ENCODE results near the gene PIGBOS1.
"Not testable (repeated sequence)": the region's sequence is repeated elsewhere in the genome, so short reads cannot be mapped to it uniquely, and the experiment has no call there.

PIGBOS1 gene

DNA sequence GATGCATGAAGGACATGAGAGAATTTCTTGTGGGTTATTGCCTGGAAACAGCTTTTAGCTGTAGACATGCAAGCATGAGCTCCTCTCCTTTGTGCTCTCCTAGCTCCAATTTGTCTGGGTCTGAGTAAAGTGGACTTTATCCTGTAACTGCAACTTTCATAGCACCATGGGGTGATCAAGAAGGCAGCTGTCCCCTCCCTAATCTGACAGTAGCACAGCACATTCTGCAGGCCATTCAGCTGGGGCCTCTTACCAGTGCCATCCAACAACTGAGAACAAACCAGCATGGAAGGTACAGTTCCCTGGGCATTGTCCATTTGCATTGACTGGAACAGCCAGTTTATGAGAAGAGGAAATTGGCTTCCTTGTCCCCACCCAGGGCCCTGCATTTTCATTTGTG lies 21.6 kb downstream of the PIGBOS1 start:
- DNase-seq (ENCODE audit: low spot score) (no peak), FAIRE-seq (no peak)

DNA sequence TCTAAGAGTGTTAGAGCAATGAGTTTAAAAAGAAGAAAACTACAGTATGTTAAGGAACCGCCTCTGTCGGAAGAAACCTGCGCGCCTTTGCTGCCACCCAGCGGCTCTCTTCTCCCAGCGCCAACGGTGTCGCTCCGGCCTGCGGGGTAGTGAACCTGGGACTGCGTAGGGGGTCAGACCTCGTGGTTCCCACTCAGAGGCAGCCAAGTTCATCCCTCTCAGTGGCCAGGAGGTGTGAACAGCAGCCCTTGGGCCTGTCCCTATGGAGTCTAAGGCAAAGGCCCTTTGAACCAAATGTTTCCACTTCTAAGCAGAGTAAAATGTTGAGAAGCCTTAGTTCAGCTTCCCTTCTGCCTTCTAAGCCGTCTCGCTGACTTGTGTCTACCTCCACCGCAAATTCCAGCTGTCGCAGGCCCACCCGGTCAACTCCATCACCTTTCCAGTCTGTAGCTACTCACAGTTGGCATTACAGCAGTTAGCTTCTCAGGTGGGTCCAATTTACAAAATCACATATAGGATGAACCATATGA lies 28.3 kb downstream of the PIGBOS1 start:
- DNase-seq (ENCODE audit: low spot score), result peak; percentile 65
- FAIRE-seq, result no peak

DNA sequence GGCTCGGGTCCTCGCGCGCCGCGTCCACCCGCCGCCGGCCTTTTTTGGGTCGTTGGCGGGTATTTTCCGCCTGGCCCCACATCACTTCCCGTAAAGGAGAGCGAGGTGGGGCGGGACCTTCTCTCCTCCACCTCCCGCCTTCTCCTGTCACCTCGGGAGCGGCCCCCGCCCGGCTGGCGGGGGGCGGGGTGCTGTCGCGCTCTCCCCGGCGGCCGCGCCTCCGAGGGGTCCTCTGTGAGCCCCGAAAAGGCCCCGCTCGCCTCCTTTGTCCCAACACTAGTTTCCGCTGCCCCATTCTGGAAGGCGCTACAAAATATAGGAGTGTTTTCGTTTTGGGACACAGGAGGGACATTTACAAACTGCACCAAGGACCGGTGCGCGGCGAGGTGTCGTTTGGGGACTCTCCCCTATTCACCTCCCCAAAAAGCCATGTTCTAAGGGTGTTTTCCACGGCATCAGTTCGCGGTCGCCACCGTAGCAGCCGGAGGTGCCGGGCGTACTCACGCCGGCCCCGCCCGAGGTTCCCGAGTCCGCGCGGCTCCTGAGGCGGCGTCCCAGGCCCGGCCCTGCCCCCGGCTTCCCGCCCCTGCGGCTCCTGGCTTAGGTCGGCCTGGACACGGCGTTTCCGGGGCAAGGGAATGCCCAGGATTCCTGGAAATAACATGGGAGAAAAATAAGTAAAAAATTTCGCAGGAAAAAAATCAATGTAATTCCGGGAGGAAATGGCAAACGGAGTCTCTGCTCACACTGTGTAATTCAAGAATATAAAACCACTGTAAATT lies 29.0 kb downstream of the PIGBOS1 start, which contains the start of gene RAB27A:
TSS of gene RAB27A (minus strand) at position 68 of the 782 bp plus-strand sequence. CDS start 54,879 bp downstream, outside the sequence.
- FAIRE-seq (no peak), DNase-seq (ENCODE audit: low spot score) (peak; percentile 54)

DNA sequence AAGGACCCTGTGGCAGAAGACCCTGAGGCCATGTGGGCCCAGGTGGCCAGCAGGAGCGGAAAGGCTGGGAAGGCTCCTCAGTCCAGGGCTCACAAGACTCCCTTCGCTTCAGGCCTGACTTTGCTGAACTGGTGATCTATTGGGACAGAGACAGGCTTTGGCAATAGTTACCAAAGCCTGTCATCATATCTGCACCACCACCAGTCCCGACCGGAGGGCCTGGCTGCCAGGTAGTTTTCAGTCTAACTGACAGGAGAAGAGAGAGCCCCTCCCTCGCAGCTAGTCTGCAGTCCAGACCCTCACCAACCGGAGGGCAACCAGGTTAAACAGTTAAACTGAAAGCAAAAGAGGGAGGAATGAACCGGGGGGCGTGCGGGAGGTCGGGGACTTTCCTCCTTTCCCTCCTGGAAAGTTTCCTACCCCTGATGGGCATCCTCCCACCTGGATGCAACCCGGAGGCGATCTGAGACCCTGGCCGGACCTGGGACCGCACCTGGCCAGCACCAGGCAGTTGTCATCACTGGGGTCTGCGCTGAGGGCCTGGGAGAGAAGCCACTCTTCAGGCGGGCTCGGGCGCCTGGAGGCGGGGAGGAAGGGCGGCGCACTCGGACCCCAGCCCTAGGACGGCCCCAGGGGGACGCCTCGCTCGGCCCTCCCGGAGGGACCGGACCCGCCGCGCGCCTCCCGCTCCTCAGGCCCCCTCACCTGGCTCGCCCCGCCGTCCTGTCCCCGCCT lies 29.7 kb downstream of the PIGBOS1 start:
- FAIRE-seq (no peak), DNase-seq (ENCODE audit: low spot score) (no peak)

DNA sequence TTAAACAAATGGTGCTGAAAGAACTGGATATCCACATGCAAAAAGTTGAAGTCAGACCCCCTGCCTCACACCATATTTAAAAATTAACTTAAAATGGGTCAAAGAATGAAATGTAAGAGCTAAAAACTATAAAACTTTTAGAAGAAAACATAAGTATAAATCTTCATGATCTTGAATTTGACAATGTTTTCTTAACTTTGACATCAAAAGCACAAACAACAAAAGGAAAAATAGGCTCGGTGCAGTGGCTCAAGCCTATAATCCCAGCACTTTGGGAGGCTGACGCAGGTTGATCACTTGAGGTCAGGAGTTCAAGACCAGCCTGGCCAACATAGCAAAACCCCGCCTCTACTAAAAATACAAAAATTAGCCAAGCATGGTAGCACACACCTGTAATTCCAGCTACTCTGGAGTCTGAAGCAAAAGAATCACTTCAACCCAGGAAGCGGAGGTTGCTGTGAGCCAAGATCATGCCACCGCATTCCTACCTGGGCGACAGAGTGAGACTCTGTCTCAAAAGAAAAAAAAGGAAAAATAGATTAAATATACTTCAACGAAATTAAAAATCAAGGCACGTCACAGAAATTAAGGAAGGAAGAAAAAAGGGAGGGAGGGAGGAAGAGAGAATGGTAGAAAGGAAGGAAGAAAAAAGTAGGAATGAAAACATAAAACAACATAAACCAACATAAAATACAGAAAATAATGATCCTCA lies 30.8 kb downstream of the PIGBOS1 start:
- no peak for FAIRE-seq
- no peak for DNase-seq (ENCODE audit: low spot score)

DNA sequence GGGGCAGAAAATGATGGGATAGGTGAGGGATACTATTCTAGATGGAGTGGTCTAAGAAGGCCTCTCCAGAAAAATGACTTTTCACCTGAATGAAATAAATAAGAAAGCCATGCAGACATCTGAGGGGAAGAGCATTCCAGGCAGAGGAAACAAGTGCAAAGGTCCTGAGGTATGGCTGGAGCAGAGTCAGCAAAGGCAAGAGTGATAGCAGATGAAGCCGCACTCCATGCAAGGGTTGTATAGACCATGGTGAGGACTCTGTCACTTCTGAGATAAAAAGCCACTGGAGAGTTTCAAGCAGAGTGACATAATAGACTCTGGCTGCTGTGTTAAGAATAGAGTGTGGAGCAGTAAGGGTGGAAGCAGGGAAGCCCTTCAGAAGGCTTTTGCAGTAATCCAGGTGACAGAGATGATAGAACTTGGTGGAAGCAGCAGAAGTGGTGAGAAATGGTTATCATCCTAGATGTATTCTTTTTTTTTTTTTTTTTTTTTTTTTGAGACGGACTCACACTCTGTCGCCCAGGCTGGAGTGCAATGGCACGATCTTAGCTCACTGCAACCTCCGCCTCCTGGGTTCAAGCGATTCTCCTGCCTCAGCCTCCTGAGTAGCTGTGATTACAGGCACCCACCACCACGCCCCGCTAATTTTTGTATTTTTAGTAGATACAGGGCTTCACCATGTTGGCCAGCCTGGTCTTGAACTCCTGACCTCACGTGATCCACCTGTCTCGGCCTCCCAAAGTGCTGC lies 32.3 kb downstream of the PIGBOS1 start:
- not testable (repeated sequence) for FAIRE-seq

DNA sequence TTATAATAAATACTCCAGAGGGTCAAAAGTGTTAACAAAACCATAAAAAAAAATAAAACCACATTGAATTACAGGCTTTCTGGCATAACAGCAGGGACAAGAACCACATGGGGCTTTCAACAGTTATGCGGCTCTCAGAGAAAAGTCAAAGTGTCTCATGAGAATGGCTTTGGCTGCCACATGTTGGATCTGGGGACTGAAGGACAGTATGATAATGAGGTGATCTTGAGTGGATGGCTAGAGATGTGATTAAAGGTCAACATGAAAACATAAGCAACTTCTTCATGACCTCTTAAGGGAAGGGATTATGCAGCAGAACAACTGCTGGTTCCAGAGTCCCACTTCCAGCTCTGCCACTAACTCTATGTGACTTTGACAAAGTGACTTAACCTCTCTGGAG lies 34.5 kb downstream of the PIGBOS1 start:
- DNase-seq (ENCODE audit: low spot score), result no peak
- no peak for FAIRE-seq

More for the DNA sequence above, 32.3 kb downstream of the PIGBOS1 start:
- not testable (repeated sequence) for DNase-seq (ENCODE audit: low spot score)

DNA sequence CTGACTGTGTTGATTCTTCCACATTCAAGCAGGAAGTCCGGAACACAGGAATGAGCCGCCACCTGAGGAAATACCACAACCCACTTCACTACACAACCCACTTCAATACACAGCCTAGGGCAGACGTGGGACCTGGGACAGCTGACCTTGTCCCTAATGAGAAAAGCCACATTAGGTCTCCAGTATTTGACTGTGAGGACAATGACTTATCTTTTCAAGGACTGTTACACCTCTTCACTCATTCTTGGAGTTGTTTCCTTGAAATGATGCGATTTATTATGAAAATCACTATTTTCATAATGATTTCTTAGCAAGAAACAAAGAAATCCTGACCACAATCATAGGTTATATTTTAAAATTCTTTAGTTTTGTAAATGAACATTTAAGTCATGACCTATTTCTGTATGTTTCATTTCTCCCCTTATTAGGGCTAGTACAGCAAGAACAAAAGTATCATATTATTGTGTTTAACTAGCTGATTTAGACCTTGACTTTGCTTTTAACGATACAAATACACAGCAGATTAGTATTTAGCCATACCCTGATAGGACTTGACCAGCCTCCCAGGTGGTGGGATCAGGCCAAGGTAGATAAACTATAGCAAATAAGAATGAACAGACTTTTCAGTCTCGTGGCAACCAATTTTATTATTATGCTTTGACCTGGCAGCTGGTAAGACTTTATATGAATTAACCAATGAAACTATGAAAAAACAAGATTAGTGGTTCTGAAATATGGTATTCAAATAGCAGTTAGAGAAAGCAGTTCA lies 35.4 kb downstream of the PIGBOS1 start:
- DNase-seq (ENCODE audit: low spot score) (no peak), FAIRE-seq (no peak)

DNA sequence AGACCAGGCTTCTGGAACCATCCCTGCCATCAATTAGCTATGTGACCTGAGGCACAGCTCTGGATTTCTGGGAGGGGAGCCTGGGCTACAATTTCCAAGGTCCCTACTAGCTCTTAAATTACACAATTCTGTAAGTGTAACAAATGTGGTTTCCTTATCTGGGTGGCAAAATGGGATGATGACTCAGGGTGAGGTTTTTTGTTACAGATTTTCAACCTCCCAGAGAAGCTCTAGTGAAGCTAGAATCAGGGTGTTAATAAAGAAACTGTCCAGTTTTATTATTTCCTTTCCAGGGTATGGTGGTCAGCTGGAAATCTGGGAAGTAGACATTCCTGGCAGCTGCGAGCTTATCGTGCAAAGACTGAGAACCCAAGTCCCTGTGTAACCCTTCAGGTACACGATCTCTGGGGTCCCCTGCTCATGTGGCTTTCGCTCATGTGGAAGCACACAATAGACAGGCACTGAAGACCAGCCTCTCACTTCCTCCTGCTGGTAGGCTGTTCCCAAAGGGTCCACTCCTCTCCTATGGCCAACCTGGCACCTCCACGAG lies 36.6 kb downstream of the PIGBOS1 start:
- DNase-seq (ENCODE audit: low spot score) (peak; percentile 73), FAIRE-seq (peak; percentile 92)

DNA sequence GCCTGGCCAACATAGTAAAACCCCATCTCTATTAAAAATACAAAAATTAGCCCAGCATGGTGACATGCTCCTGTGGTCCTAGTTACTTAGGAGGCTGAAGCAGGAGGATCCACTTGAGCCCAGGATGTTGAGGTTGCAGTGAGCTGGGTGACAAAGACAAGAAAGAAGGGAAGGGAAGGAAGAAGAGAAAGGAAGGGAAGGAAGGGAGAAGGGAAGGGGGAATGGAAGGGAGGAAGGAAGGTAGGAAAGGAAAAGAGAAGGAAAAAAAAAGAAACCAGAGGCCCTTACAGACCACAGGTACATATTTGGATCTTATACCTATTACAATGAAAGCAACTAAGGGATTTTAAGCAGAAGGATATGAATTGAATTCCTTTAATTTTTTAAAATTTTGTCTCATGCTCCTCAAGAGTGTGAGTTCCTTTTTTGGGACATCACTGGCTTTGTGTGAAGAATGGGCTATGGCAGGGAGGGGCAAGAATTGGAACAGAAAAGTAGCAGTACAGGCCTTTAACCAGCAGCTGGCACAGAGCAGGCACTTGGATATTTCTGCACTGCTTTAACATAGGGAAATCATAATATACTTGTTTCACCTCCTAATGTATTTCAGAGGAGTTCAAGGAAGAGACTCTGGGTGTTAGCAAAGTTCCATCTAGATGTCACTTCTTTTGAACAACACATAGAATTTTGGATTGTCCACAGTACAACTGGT lies 37.2 kb downstream of the PIGBOS1 start:
- FAIRE-seq (no peak), DNase-seq (ENCODE audit: low spot score) (no peak)

DNA sequence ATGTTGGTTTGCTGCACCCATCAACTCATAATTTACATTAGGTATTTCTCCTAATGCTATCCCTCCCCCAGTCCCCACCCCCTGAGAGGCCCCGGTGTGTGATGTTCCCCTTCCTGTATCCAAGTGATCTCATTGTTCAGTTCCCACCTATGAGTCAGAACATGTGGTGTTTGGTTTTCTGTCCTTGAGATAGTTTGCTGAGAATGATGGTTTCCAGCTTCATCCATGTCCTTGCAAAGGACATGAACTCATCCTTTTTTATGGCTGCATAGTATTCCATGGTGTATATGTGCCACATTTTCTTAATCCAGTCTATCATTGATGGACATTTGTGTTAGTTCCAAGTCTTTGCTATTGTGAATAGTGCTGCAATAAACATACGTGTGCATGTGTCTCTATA lies 38.3 kb downstream of the PIGBOS1 start:
- not testable (repeated sequence) for FAIRE-seq
- peak; percentile 23 for DNase-seq (ENCODE audit: low spot score)

DNA sequence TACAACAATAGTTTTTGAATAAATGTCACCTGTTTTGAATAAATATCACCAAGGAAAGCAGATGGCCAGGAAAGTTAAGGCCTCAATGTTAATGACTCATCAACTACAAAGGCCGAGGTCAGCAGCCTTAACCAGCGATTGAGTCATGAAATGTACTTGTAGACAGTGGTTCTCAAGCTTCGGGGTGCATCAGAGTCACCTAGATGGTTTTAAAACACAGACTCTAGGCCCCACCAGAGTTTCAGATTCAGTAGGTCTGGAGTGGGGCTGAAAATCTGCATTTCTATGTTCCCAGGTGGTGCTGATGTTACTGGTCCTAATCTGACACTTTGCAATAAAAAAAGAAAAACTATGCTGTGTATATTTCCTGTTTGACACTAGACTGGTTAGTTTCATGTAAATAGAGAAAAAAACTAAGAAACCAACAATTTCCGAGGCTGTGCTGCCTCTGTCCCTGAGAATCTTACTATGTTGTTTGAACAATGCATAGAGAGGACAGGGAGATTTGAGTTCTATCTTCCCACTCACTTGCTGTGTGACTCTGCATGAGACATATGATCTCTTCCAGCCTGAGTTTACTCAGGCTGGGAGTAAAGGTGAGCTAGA lies 39.1 kb downstream of the PIGBOS1 start:
- DNase-seq (ENCODE audit: low spot score) (peak; percentile 77), FAIRE-seq (peak; percentile 89)

DNA sequence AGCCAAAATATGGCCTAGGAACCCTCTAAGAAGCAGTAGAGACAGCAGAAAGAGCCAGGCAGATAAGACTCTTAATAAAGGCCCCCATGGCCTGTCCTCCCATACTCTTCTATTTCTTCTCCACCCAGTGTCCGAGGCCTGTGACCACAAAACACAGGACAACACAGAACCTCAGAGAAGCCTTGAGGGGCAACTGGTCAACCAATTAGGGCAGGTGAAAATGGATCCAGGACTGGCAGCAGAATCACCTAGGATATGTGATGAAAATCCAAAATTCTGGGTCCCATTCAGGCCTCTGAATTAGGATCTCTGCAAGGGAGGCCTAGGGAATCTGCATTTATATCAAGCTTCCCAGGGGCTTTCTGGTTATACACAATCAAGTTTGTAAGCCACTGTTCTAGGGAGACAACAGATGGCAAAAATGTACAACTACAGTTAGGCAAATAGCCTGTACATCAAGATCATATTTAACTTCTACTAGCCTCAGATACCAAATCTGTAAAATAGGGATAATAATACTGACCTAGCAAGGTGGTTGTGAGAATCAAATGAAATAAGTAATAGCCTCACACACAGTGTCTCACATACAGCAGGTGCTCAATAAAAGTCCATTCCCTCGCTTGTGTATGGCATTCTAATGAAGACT lies 39.7 kb downstream of the PIGBOS1 start:
- FAIRE-seq (no peak), DNase-seq (ENCODE audit: low spot score) (no peak)

DNA sequence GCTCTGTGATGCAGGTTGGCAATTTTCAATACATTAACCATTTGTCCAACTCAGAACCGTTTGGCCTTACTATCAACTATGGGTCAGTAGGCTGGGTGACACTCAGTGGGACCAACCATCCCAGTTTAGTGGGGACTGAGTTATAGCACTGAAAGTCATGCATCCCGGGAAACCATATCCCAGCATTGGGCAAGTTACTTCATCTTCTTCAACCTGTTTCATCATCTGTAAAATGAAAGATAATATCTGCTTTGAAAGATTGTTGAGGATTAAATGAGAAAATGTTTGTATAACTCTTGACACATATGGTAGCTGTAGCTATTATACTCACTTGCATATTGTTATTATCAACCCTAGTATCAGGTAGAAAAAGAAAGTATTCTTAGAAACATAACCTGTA lies 41.2 kb downstream of the PIGBOS1 start:
- DNase-seq (ENCODE audit: low spot score) (no peak), FAIRE-seq (no peak)

DNA sequence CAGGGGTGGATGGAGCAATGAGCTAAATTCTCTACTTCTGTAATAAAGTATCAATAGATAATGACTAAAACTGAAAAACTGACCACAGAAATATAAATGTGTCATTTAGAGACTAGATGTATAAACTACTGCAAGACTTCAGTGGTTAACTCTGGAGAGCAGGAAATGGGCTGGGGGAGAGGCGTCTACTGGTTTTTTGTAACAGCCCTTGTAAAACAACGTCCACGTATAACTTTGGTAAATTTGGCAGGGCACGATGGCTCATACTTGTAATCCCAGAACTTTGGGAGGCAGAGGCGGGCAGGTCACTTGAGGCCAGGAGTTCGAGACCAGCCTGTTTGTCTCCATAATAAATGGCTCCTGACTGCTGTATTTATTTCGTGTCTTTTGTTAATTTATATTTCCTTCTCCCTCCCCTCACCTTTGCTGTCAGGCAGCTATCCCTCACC lies 41.8 kb downstream of the PIGBOS1 start:
- FAIRE-seq (no peak), DNase-seq (ENCODE audit: low spot score) (no peak)

DNA sequence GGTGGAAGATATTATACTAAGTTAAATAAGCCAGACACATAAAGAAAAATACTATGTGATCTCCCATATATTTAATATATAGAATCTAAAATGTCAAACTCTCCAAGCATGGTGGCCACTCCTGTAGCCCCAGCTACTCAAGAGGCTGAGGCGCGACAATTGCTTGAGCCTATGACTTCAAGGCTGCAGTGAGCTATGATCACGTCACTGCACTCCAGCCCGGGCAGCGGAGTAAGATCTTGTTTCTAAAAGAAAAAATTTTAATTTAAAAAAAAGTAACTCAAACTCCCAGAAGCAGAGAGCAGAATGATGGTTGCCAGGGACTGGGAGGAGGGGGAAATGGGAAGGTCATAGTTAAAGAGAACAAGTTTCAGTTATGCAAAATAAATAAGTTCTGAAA lies 42.6 kb downstream of the PIGBOS1 start:
- DNase-seq (ENCODE audit: low spot score) (no peak), FAIRE-seq (no peak)

DNA sequence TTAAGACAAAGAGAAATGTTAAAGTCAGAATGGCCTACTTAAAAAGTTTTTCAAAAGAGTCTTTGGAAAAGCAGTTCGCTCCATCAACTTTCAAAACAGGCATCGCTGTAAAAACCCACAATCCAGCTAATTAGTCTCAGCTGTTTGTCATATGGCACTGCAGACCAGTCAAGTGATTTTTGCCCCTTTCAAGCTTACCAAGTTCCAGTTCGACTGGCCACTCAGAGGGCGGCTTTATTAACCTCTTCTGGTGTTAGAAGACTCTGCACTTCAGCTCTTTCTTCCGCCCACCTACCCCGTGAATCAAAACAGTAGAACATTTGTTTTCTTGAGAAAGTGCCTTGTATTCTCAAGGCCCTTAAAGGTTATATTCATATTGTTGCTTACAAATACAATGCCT lies 48.6 kb downstream of the PIGBOS1 start:
- DNase-seq (ENCODE audit: low spot score) (no peak), FAIRE-seq (no peak)

DNA sequence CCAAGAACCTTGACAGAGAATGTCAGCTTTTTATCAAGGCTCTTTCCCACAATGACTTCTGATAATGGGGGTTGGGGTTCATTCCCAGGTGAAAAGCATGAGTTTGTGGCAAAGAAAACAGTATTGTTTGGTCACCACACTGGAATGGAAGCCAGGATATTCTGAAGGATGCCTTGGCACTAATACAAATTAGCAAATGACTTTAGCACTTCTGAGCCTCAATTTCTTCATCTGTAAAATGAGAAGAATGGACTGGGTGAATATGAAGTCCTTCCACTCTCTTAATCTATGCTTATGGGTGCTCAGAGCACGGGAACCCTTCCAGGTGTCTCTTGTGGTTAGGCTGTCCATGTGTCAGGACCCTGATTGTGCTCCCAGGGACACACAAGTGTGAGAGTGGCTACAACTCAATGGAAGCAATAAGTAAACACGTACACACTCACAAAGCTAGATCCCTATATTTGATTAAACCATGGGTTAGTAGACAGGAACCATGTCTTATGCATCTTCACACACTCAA lies 50.7 kb downstream of the PIGBOS1 start:
- no peak for DNase-seq (ENCODE audit: low spot score)
- no peak for FAIRE-seq
